Epithelial cell of proximal tubule (primary cell): ENCODE measurements around the gene CKLF. TPM values are rescaled to one million over a fixed set of nuclear protein-coding genes. Genes with fewer than 3 reads are reported as not detected.

Source experiments
- DNase-seq: peaks from one replicate; pipeline ENCODE4 v3.0.0-alpha.2; 2011; ENCODE audit warnings: low read depth
- H3K4me3 ChIP-seq: 2 replicates; pipeline ENCODE4 v1.5.1; 2011; ENCODE audit warnings: low read depth, mild to moderate bottlenecking, low read length
- CTCF ChIP-seq: conservative IDR thresholded peaks from 2 replicates; pipeline ENCODE4 v1.5.1; 2012; ENCODE audit warnings: low read depth, mild to moderate bottlenecking, low read length
- total RNA-seq: library from RNA; depleted of rRNA; stranded (reverse); fragments of >200 nt; gene quantifications from 2 replicates; pipeline ENCODE4 v1.2.3, GENCODE V29; 2015

Gene CKLF, protein sequence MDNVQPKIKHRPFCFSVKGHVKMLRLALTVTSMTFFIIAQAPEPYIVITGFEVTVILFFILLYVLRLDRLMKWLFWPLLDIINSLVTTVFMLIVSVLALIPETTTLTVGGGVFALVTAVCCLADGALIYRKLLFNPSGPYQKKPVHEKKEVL
- total RNA-seq: 136 and 159 TPM in 2 replicates

DNA sequence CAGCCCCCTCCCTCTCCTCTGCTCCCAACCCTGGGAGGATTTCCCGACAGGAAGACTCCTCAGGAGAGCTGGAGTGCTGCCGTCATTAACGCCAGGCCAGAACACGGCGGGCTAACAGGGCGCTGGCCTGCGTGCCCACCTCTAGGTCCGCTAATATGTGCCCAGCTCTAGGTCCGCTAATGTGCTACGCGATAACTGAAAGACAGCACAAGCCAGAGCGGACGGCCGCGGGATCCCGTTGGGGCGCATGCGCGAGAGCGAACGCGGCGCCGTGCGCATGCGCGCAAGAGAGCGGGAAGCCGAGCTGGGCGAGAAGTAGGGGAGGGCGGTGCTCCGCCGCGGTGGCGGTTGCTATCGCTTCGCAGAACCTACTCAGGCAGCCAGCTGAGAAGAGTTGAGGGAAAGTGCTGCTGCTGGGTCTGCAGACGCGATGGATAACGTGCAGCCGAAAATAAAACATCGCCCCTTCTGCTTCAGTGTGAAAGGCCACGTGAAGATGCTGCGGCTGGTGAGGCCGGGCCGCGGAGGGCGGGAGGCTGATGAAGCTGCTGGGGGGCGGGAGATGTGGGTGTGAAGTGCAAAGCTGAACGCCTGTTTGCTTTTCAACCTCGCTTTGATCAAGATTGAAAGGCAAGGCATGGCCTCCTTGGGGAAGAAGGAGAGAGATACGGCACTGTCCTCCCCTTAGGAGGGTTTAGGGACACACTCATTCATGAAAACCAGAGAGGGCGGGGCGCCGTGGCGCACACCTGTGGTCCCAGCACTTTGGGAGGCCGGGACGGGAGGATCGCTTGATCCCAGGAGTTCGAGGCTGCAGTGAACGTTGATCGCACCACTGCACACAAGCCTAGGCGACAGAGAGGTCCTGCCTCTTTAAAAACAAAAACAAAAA lies at the start of gene CKLF:
CKLF (plus strand) TSS at position 291 of the 892 bp plus-strand sequence; CDS start at position 431, 140 bp downstream.
- H3K4me3 ChIP-seq: peak within 1 kb of the TSS; percentile 70
- TF ChIP-seq CTCF: no peak
- DNase-seq: no peak

GRCh38 chr16:66503030-66503429 lies 49.3 kb upstream of the CKLF start:
- TF ChIP-seq CTCF: no peak
- H3K4me3 ChIP-seq: no peak overlapping the region
- no peak for DNase-seq

- H3K4me3 ChIP-seq: no peak overlapping the region
- DNase-seq: no peak
- TF ChIP-seq CTCF: no peak
Observed at GRCh38 chr16:66503612-66504011, 48.8 kb upstream of the CKLF start.

DNA sequence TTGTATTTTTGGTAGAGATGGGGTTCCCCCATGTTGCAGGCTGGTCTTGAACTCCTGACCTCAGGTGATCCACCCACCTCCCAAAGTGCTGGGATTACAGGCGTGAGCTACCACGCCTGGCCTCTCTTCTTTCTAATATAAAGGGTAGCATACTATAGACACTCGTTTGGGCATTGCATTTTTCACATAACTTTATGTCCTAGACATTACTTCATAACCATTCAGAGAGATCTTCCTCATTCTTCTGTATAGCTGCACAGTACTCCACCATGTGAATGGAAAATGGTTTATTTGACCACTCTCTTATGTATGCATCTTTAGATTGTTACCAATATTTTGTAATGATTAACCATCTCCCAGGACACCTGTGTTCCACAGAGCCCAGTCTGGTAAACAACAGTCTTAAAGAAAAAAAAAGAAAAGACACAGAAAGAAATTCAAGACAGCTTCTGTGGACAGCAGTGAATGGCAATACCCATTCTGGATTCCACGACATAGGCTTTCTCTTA lies 44.6 kb upstream of the CKLF start:
- H3K4me3 ChIP-seq: no peak overlapping the region
- no peak for DNase-seq
- TF ChIP-seq CTCF: no peak

GRCh38 chr16:66508248-66508913 lies 44.0 kb upstream of the CKLF start:
- H3K4me3 ChIP-seq: no peak overlapping the region
- DNase-seq: peak; percentile 91
- peak; percentile 33 for TF ChIP-seq CTCF

DNA sequence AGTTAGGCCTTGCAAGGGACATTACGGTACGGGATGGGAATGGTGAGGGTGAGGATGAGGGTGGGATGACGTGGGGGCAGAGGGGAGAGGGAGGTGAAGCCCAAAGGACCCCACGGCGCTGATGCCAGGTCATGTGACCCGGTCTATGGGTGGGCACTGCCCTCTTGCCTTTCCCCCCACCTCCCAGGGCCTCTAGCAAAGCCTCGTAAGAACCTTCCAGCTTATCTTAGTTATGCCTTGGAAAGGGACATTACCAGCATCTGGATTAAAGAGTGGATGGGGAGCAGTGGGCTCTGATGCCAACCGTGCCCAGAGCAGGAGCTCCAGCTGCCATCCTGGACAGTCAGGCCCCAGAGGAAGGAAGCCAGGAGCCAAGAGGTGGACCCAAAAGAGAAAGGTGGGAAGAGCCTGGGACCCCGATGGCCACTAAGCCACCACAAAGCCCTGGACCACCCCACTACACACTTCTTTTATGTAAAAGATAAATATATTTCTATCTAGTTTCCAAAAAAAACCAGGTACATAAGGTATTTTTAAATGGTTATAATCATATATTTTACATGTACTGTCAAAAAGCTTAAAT lies 43.4 kb upstream of the CKLF start:
- no peak for DNase-seq
- TF ChIP-seq CTCF: no peak
- H3K4me3 ChIP-seq: no peak overlapping the region
